HG03442 (cell line): ENCODE measurements around the gene KLHDC8B.

ENCODE experiments used
- ATAC-seq: cut with Tn5 transposase; IDR thresholded peaks from one replicate; pipeline ENCODE4 v1.9.1; 2021; ENCODE audit warnings: mild to moderate bottlenecking, moderate library complexity; ENCODE audit not compliant: unreplicated experiment

KLHDC8B gene

GRCh38 chr3:49158103-49158709 is 13.2 kb upstream of the KLHDC8B start:
- no peak for ATAC-seq

- no peak for ATAC-seq
These were observed 12.6 kb upstream of the KLHDC8B start for GRCh38 chr3:49158792-49159191.

GRCh38 chr3:49161197-49161596 is 10.2 kb upstream of the KLHDC8B start:
- no peak for ATAC-seq

- ATAC-seq, result no peak
These were observed 9.4 kb upstream of the KLHDC8B start for GRCh38 chr3:49161808-49162530.

- no peak for ATAC-seq
These were observed 8.5 kb upstream of the KLHDC8B start for GRCh38 chr3:49162751-49163419.

- ATAC-seq, result no peak
These were observed 7.8 kb upstream of the KLHDC8B start for GRCh38 chr3:49163609-49164008.

- no peak for ATAC-seq
These were observed 6.2 kb upstream of the KLHDC8B start for GRCh38 chr3:49164983-49165720.

- peak; percentile 58 for ATAC-seq
These were observed 5.3 kb upstream of the KLHDC8B start, which contains the start of gene CCDC71 for GRCh38 chr3:49165771-49166751. TSS of gene CCDC71 (minus strand) at chr3:49166331. CDS start at chr3:49164208, 2,123 bp downstream.

- no peak for ATAC-seq
These were observed 4.4 kb upstream of the KLHDC8B start for GRCh38 chr3:49166752-49167556.

- no peak for ATAC-seq
These were observed 667 bp upstream of the KLHDC8B start for GRCh38 chr3:49170744-49171118.

- no peak for ATAC-seq
These were observed 540 bp downstream of the KLHDC8B start for GRCh38 chr3:49171775-49172500.

- ATAC-seq, result no peak
These were observed 1.2 kb downstream of the KLHDC8B start for GRCh38 chr3:49172551-49173041.

- no peak for ATAC-seq
These were observed 1.9 kb downstream of the KLHDC8B start for GRCh38 chr3:49173116-49173791.

- ATAC-seq, result no peak
These were observed 2.4 kb downstream of the KLHDC8B start for GRCh38 chr3:49173792-49174170.

GRCh38 chr3:49174397-49174985 is 3.1 kb downstream of the KLHDC8B start:
- no peak for ATAC-seq

- no peak for ATAC-seq
These were observed 4.1 kb downstream of the KLHDC8B start for GRCh38 chr3:49175530-49175929.

GRCh38 chr3:49177073-49177472 is 5.7 kb downstream of the KLHDC8B start:
- no peak for ATAC-seq

GRCh38 chr3:49180116-49180515 is 8.7 kb downstream of the KLHDC8B start:
- ATAC-seq, result no peak
